B cell (primary cell): Measurements from ENCODE around the gene CELF4.

ENCODE experiments used
- EZH2 ChIP-seq: IDR thresholded peaks from 2 replicates; pipeline ENCODE4 v1.6.1; 2012; ENCODE audit warnings: borderline replicate concordance, low read depth, mild to moderate bottlenecking, moderate library complexity, low read length; ENCODE audit not compliant: insufficient read depth, poor library complexity, severe bottlenecking
- TF ChIP-seq, protein P1 (sequence below): fragments of 200-600 bp; IDR thresholded peaks from one replicate; pipeline ENCODE4 v1.8.0; 2022; ENCODE audit warnings: antibody characterized with exemption, mild to moderate bottlenecking

DNA sequence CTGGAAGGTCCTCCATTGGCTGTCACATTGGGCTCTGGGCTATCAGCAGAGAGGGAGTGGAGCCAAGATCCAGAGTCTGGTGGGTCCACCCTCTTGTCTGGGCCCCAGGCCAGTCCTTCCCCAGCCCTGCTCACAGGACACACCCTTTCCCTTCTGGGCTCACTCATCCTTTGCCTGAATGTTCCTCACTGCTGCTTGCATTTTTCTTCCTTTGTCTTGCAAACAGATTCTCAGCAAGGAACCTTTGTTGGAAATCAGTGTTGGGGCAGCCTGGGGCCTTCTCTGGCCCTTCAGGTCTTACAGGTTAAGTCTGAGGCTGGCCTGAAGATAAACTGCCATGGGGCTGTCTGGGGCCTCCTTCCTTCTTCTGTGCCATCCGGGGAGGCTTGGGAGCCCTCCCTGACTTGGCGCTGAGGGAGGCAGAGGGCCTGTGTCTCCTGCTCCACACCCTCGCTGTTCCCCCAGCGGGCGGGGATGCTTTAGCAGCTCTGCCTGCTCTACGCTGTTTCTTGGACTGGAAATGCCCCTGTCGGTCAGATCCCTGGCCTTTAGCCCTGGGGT is 11.5 kb upstream of the CELF4 start:
- TF ChIP-seq, protein P1, sequence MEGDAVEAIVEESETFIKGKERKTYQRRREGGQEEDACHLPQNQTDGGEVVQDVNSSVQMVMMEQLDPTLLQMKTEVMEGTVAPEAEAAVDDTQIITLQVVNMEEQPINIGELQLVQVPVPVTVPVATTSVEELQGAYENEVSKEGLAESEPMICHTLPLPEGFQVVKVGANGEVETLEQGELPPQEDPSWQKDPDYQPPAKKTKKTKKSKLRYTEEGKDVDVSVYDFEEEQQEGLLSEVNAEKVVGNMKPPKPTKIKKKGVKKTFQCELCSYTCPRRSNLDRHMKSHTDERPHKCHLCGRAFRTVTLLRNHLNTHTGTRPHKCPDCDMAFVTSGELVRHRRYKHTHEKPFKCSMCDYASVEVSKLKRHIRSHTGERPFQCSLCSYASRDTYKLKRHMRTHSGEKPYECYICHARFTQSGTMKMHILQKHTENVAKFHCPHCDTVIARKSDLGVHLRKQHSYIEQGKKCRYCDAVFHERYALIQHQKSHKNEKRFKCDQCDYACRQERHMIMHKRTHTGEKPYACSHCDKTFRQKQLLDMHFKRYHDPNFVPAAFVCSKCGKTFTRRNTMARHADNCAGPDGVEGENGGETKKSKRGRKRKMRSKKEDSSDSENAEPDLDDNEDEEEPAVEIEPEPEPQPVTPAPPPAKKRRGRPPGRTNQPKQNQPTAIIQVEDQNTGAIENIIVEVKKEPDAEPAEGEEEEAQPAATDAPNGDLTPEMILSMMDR, result no peak
- TF ChIP-seq EZH2, result no peak
